GM19467 (cell line): Measurements from ENCODE around the gene NUTM2G.
"Not testable (repeated sequence)": the region's sequence is repeated elsewhere in the genome, so short reads cannot be mapped to it uniquely, and the experiment has no call there.

Source experiments
- ATAC-seq: cut with Tn5 transposase; IDR thresholded peaks from one replicate; pipeline ENCODE4 v1.9.1; 2021; ENCODE audit warnings: mild to moderate bottlenecking, moderate library complexity; ENCODE audit not compliant: unreplicated experiment

NUTM2G gene

DNA sequence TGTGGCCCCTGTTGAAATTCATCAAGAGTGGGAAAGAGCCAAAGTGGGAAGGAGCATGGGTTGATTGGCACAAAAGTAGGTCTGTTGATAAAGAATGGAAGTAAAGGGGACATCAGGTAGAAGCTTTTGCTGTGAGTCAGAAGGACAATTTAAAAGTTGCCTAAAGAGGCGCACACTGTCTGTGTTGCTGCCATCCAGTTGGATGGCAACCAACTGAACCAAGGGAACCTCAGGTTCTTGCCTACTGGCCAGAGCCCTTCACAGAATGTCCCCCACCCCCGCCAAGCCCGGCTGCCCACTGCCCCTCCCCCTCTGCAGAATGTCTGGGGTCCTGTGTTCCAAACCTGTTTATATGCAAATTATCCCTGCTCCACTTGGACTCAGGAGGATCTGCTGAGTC is at the start of gene NUTM2G:
Gene NUTM2G, plus strand, starts transcription at position 301 of the 400 bp plus-strand sequence. CDS start 182 bp downstream, outside the sequence.
- ATAC-seq: not testable (repeated sequence)

- no peak for ATAC-seq
Observed at GRCh38 chr9:96883922-96884321, 44.7 kb upstream of the NUTM2G start.

GRCh38 chr9:96884443-96884842 is 44.2 kb upstream of the NUTM2G start:
- ATAC-seq: no peak

DNA sequence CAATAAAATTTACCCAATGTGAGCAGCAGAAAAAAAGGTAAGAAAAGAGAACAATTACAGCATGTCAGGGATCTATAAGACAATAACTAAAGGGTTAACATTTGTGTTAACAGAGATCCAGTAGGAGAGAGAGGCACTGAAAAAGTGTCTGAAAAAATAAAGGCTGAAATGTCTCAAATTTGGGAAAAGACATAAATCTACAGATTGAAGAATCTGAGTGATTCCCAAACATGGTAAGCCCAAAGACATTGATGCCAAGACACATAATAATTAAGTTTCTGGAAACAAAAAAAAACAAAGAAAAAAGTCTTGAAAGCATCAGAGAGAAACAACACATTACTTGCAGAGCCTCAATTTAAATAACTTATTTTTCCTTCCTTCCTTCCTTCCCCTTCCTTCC is 43.2 kb upstream of the NUTM2G start:
- no peak for ATAC-seq

DNA sequence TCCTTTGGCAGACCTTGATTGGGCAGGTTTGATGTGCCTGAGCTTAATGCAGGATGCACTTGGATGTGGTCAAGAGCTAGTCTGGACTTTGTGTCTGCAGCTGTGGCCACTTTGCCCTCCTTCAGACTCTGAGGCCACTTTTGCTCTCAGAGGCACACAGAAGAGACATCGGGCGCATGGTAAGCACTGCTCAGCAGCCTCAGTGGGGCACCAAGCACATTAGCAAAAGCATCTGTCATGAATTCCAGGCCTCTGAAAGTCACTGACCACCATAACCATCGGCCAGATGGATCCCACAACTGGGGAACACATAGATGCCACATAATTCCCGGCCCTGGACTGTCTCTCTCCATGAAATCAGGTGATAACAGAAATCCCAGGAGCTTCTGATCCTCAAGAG is 40.1 kb upstream of the NUTM2G start:
- no peak for ATAC-seq

DNA sequence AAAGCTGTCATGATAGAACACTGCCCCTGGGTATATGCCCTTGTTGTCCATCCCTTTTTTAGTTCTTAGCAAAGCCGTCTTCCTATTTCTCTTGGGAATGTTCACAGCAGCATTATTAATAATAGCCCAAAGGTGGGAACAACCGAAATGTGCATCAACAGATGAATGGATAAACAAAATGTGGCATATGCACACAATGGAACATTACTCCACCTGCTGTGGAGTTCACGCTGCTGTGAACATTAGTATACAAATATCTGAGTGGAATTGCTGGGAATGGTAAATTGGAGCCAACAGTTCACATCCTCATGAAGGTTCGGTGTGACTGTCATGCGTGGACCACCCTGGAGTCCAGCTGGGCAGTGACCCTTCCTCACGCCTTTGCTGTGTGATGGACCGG is 36.5 kb upstream of the NUTM2G start:
- ATAC-seq: no peak

DNA sequence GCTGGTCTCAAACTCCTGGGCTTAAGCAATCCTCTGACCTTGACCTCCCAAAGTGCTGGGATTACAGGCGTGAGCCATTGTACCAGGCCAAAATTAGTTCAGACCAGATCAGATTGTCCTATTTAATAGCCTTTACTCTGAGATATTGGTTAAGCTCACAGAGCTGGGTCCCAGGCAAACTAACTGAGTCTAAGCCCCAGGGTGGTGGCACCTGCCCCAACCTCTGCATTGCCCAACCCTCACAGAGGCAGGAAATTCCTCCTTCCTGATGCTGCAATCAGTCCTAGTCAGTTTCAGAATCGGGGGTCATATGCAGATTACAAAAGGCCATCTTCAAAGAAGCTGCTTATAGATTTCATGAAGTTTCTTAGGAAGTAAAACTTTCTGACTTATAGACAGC is 28.6 kb upstream of the NUTM2G start:
- ATAC-seq: not testable (repeated sequence)

- not testable (repeated sequence) for ATAC-seq
Observed at GRCh38 chr9:96904947-96905722, 23.5 kb upstream of the NUTM2G start.

- not testable (repeated sequence) for ATAC-seq
Observed at GRCh38 chr9:96908479-96908878, 20.2 kb upstream of the NUTM2G start.

DNA sequence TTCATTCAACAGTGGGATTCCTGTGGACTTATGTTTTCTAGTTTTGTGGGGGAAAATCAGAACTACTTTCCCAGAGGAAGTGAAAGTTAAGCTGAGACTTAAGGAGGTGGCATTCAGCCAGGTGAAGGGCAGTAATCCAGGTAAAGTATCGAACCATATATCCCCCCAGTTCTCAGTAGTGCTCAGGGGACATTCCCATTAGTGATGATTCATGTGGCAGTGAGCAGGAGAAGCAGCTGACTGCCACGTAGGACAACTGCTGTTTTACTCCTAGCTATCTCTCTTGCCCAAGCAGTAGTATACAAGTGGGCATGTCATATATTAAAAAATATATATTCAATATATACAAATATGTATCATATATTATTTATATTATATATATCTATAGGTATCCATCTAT is 13.1 kb upstream of the NUTM2G start:
- not testable (repeated sequence) for ATAC-seq

GRCh38 chr9:96916531-96916930 is 12.1 kb upstream of the NUTM2G start:
- not testable (repeated sequence) for ATAC-seq

GRCh38 chr9:96918550-96918949 is 10.1 kb upstream of the NUTM2G start:
- ATAC-seq: not testable (repeated sequence)

- ATAC-seq: not testable (repeated sequence)
Observed at GRCh38 chr9:96920803-96921202, 7.8 kb upstream of the NUTM2G start.

DNA sequence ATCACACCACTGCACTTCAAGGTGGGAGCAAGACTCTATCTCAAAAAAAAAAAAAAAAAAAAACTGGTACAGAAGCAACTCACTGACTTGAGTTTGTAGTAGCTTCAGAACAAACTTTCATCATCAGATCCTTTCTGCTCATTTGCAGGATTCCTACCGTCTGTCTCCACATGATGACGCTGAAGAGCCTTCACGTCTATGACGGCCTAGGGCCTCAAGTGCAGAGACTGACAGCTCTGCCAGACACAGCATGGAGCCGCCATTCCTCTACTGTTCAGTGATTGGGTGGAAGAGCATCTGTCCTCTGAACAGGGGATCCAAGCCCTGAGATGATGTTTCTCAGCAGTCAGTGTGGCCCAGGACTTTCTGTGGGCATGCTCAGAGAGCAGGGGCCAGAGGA is 3.1 kb upstream of the NUTM2G start:
- ATAC-seq: not testable (repeated sequence)

- ATAC-seq: not testable (repeated sequence)
Observed at GRCh38 chr9:96931665-96932064, 3.0 kb downstream of the NUTM2G start.

DNA sequence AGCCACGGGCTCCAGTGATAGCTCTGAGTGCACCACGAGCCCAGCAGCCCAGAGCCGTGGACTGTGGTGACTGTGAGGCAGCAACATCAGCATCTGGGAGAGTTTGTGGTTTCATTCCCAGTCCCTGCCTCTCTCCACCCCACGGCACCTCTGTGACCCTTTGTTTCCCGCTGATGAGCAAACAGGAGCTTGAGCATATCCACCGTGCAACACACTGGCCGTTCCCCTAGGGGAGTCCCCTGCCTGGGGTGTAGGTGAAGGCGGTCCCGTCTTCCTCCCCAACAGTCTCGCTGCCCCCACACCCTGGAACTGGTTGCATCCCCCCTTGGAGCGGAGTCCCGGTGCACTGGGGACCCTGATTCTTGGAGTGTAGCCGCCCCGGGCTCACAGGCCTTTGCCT is 5.5 kb downstream of the NUTM2G start:
- ATAC-seq: not testable (repeated sequence)

GRCh38 chr9:96934706-96935105 is 6.1 kb downstream of the NUTM2G start:
- not testable (repeated sequence) for ATAC-seq

DNA sequence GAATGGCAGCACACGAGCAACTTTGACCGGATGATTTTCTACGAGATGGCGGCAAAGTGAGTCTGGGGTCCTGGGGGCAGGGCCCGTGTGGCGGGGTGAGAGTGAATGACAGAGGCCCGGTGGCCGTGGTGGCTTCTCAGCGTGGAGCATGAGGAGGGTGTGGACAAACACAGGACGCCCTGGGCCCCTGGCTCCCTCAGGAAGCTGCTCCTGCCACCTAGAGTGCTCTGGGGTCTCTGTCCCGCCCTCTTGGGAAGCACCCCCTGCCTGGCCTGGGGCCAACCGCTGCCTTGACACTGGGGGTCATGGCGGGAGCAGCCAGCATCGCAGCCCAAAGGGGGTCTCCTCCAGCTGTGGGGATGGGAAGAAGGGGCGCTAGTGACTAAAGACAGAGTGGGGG is 6.8 kb downstream of the NUTM2G start:
- not testable (repeated sequence) for ATAC-seq

- not testable (repeated sequence) for ATAC-seq
Observed at GRCh38 chr9:96937442-96937841, 8.8 kb downstream of the NUTM2G start.

- ATAC-seq: not testable (repeated sequence)
Observed at GRCh38 chr9:96938957-96939665, 10.5 kb downstream of the NUTM2G start.

GRCh38 chr9:96940982-96941381 is 12.3 kb downstream of the NUTM2G start:
- ATAC-seq: not testable (repeated sequence)

DNA sequence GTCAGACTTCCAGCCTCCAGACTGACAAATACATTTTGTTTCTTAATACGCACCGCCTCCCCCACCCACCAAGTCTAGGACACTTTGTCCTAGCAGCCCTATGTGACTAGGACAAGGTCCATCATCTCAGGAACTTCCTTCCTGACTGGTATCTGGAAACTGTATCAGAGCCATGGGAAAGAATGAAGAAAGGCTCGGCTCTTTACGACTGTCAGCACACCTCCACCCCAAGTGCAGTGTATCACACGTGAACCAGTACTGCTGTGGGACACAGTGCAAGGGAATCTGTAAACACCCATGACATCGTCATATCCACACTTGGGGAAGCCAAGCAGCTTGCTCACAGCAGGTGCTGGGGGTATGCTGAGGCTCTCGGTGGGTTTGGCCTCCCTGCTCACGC is 13.0 kb downstream of the NUTM2G start:
- ATAC-seq: not testable (repeated sequence)
